Activated naive CD8-positive, alpha-beta T cell (primary cell): ENCODE measurements around the gene APLF.
"Not testable (repeated sequence)": the region's sequence is repeated elsewhere in the genome, so short reads cannot be mapped to it uniquely, and the experiment has no call there.

ENCODE experiments used
- H3K27ac Mint-ChIP-seq: one replicate; pipeline ENCODE4 v1.8.0; 2021; ENCODE audit warnings: mixed read lengths
- H3K27me3 Mint-ChIP-seq: one replicate; pipeline ENCODE4 v1.8.0; 2021; ENCODE audit warnings: mixed read lengths
- H3K36me3 Mint-ChIP-seq: one replicate; pipeline ENCODE4 v1.8.0; 2021; ENCODE audit warnings: mixed read lengths
- H3K4me1 Mint-ChIP-seq: one replicate; pipeline ENCODE4 v1.8.0; 2021; ENCODE audit warnings: low read depth, mixed read lengths
- H3K4me3 Mint-ChIP-seq: one replicate; pipeline ENCODE4 v1.8.0; 2021; ENCODE audit warnings: mild to moderate bottlenecking, mixed read lengths
- H3K9me3 Mint-ChIP-seq: one replicate; pipeline ENCODE4 v1.8.0; 2021; ENCODE audit warnings: low read depth, mixed read lengths

Gene APLF

DNA sequence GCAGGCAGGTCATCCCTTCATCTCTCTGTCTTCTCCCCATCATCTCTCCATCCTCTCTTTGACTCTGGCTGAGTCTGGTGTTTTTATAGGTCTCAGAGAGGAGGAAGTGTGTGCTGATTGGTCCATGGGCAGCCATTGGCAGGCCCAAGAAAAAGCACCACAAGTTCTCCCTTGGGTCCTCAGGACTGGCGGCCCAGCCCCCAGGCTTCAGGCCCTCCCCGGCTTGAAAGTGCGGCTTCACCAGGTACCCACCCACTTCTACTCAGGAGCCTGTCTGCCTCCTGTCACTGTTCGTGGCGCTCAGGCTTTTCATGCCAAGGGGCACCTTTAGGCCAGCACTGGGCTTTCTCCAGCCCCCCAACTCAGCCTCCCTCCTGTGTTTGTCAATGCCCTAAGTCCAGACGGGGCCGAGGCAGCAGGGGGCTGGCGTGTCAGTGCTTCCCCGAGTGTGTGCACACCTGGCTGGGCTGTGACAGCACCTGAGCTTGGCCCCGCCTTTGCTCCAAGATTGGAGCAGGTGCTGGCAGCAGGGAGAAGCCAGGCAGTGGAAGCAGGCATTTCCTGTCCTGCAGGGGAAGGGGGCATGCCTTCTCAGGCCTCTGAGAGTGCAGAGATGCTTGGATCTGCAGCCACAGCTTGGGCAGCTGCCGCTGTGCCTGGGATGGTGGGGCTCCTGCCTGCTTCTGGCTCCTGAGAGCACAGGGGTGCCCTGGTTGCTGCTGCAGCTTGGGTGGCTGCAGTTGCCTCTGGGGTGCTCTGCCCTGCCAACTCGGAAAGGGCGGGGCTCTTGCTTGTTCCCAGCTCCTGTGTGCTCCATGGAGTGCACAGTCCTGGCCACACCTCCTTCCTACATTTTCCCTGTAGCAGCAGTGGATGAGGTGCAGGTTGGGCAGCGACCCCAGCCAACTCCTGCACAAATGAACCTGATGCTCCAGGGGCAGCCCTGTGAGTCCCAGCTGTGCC is 34.4 kb upstream of the APLF start:
- Mint-ChIP-seq H3K36me3 (no peaks in the 10 kb centered on the region), H3K4me1 (no peaks in the 10 kb centered on the region), H3K27me3 (no peaks in the 10 kb centered on the region), H3K9me3 (no peaks in the 10 kb centered on the region), H3K27ac (no peak overlapping the region), H3K4me3 (no peak overlapping the region)

DNA sequence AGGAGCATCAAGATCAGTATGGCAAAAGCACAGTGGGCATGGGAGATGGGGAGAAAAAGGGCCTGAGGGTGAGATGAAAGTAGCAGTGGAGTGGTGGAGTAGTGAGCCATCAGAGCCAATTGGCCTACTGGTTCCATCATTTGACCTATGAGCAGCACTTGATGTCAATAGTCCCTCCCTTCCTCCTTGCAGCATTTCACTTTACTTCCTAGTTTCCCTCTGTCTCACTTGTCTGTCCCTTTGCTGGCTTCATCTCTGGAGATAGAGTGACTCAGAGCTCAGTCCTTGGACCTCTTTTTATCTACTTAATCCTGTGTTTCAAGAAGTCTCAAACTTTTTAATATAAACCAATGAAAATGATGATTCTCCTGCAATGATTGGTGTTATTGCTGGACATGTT is 32.4 kb upstream of the APLF start:
- Mint-ChIP-seq H3K9me3 (no peaks in the 10 kb centered on the region), H3K4me1 (no peaks in the 10 kb centered on the region), H3K36me3 (no peaks in the 10 kb centered on the region), H3K4me3 (no peak overlapping the region), H3K27ac (no peak overlapping the region), H3K27me3 (no peaks in the 10 kb centered on the region)

DNA sequence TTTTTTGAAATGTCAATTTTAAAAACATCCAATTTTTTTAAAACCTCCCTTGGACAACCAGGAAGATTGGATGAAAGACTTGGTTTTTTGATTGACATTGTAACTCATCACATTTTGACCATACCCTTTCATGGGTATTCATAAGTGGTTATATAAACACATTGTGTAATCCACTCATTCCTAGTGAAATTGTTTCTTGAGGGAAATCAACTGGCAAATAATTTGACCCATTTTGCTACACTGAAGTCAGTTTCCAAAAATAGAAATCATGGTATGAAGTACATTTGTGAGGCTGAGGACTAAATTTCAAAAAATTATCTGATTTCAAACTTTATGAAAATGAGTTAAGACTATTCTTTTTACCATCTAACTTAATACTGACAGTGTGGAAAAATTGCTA is 31.8 kb upstream of the APLF start:
- H3K4me3 Mint-ChIP-seq: no peak overlapping the region
- H3K36me3 Mint-ChIP-seq: no peaks in the 10 kb centered on the region
- peaks cover 4% of the 10 kb centered on the region for H3K4me1 Mint-ChIP-seq
- H3K9me3 Mint-ChIP-seq: no peaks in the 10 kb centered on the region
- H3K27me3 Mint-ChIP-seq: no peaks in the 10 kb centered on the region
- H3K27ac Mint-ChIP-seq: no peak overlapping the region

DNA sequence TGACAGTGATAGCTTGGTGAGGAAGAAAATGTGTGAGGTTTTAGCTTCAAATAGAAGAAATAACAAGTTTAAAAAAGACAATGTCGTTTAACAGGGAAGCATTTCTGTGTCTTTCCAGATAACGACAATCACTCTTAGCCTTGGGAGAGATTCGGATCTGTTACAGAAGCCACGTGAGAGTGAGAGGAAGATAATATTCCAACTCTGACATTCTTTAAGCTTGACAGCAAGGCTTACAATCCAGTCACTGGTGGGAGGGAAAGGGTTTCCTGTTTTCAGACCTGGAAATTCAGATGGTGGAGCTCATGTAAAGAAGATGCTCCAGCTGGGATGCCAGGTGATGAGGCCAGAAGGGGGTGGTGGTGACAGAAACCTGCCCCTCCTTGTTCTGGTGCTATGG is 31.1 kb upstream of the APLF start:
- H3K27ac Mint-ChIP-seq: no peak overlapping the region
- H3K36me3 Mint-ChIP-seq: no peaks in the 10 kb centered on the region
- peaks cover 10% of the 10 kb centered on the region for H3K4me1 Mint-ChIP-seq
- no peak overlapping the region for H3K4me3 Mint-ChIP-seq
- H3K27me3 Mint-ChIP-seq: no peaks in the 10 kb centered on the region
- H3K9me3 Mint-ChIP-seq: no peaks in the 10 kb centered on the region

DNA sequence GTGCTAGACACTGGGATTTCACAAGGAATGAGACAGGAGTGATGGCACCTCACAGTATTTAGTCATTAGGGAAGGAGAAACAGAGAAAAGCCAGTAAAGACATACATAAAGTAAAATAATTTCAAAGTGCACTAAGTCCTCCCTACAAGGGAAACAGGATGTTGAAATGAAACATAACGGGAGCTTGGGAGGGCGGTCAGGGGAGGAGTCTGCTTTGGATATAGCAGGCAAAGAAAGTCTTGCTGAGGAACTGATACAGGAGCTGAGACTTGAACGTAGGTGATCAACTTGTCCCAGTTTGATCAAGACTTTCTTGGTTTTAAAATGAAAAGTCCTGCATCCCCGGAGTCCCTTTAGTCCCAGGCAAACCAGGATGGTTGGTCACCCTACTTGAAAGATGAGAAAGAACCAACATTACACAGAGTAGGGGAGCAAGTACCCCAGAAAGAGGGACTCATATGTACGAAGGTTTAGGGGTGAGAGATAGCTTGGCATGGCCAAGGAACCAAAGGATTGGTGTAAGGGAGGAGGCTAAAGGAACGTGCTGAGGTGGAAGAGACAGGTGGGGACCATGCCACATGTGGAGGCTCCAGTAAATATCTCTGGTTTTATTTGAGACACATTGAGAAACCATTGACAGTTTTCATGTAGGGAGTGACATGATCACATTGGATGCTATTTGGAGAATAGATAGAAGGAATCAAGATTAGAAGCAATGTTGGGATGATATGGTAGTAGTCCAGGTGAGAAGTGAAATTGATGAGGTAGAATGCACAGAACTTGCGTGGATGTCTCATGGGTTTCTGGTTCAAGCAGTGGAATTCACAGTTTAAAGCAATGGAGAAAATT is 28.7 kb upstream of the APLF start:
- no peak overlapping the region for H3K27ac Mint-ChIP-seq

DNA sequence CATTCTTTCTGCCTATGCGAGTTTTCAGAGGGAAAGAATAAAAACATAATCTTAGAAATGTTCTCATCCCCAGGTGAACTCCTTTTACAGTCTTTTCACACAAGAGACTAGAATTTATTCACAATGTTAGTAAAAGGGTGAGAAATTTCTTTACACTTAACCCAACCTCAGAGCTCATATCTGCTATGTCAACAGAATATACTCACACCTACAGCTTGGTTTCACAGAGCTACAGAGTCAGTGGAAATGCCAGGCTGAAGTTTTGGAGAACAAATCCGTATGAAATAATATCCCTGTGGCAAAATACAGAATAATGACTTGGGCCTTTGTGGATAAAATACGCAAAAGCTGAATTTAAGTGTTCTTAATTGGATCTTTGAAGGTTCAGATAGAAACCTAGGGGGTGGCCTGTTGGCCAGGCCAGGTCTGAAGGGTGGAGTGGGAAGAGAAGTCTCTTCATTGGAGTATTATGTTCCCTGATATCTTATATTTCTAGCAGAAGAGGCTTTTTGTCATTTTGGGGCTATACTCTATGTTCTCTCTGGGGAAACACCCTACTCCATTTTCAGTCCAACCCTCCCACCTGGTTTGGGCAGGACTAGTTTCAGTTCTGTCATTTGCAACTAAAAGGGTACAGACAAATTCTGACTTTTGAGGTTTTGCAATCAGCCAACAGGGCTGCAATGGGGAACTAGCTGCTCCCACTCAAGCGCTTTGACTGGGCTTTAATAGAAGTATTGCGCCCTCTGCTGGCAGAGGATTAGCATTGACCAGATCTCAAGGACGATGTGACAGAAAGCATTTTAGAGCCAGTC is 26.0 kb upstream of the APLF start:
- Mint-ChIP-seq H3K27ac (peak overlapping the region; percentile 86), H3K27me3 (no peaks in the 10 kb centered on the region), H3K4me3 (peak overlapping the region; percentile 61), H3K4me1 (peaks cover 14% of the 10 kb centered on the region), H3K9me3 (no peaks in the 10 kb centered on the region), H3K36me3 (no peaks in the 10 kb centered on the region)

More for the DNA sequence above, 28.7 kb upstream of the APLF start:
- no peak overlapping the region for H3K4me3 Mint-ChIP-seq
- no peaks in the 10 kb centered on the region for H3K36me3 Mint-ChIP-seq
- no peaks in the 10 kb centered on the region for H3K9me3 Mint-ChIP-seq
- H3K4me1 Mint-ChIP-seq: peaks cover 14% of the 10 kb centered on the region
- H3K27me3 Mint-ChIP-seq: no peaks in the 10 kb centered on the region

DNA sequence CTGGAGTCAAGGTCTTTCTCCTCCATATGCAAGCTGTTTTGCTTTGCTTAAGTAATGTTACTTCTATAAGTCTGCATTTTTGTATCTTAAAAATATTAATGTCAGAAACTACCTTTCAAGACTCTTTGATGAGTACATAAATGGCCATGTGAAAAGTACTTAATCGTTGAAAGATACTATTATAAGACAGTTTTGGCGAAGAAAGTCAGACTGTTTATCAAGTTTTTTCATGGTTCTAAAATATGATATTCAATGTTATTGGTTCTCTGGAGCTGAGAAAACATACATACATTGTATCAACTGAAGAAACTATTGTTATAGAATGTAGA is 25.4 kb upstream of the APLF start:
- Mint-ChIP-seq H3K36me3 (no peaks in the 10 kb centered on the region), H3K4me1 (peaks cover 14% of the 10 kb centered on the region), H3K4me3 (no peak overlapping the region), H3K27ac (no peak overlapping the region), H3K27me3 (no peaks in the 10 kb centered on the region), H3K9me3 (no peaks in the 10 kb centered on the region)

DNA sequence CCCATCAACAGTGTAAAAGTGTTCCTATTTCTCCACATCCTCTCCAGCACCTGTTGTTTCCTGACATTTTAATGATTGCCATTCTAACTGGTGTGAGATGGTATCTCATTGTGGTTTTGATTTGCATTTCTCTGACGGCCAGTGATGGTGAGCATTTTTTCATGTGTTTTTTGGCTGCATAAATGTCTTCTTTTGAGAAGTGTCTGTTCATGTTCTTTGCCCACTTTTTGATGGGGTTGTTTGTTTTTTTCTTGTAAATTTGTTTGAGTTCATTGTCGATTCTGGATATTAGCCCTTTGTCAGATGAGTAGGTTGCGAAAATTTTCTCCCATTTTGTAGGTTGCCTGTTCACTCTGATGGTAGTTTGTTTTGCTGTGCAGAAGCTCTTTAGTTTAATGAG is 21.0 kb upstream of the APLF start:
- not testable (repeated sequence) for H3K36me3 Mint-ChIP-seq, H3K4me3 Mint-ChIP-seq, H3K27ac Mint-ChIP-seq, H3K27me3 Mint-ChIP-seq, H3K4me1 Mint-ChIP-seq, H3K9me3 Mint-ChIP-seq

DNA sequence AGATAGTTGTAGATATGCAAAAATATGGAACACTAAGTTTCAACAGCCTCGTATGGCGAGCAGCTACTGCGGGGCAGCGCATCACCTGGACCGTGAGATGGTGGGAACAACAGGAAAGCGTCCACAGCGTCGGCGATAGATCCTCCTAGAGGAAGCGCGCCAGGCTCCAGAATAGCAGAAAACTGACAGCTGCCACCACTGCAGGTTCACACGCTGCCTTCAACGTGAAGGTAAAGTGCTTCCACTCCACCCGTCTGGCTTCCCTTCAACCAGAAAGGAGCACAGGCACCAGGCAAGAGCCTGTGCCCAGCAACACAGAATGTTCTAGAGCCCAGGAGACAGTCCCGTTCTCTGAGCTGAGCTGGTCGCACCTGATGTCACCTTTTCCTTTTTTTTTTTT is 20.3 kb upstream of the APLF start:
- H3K4me3 Mint-ChIP-seq: no peak overlapping the region
- peaks cover 2% of the 10 kb centered on the region for H3K4me1 Mint-ChIP-seq
- H3K27ac Mint-ChIP-seq: no peak overlapping the region
- H3K9me3 Mint-ChIP-seq: no peaks in the 10 kb centered on the region
- no peaks in the 10 kb centered on the region for H3K27me3 Mint-ChIP-seq
- H3K36me3 Mint-ChIP-seq: no peaks in the 10 kb centered on the region

DNA sequence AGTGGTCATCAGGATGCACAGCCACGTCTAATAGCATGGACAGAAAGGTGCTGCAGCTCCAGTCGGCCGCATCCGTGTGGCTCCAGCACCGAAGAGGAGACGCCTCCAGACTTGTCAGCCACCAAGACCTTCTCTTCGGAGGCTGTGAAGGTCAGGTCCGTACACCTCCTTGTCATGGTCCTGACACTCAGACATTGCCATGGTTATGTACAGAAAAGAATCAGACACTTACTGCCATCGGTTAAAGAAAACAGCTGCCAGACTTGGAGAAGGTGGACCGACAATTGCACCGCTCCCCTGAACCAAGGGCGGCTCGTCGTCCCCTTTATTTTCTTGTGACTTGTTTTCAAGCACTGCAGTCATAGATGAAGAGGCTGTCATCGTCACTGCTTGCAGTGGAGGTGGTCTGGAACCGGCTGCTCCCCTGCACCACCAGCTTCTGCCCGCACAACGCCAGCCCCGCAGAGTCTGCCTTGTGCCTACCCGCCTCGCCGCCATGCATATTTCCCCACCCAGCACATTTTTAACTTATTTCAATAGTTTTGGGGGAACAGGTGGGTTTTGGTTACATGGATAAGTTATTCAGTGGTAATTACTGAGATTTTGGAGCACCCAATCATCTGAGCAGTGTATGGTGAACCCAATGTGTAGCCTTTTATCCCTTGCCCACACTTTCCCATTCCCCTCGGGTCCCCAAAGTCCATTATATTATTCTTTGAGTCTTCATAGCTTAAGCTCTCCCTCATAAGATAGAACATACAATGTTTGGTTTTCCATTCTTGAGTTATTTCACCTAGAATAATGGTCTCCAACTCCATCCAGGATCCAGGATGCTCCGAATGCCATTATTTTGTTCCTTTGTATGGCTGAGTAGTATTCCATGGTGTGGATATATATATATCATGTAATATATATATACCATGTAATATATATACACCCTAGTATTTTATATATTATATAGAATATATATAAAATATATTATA is 18.4 kb upstream of the APLF start:
- Mint-ChIP-seq H3K27ac (no peak overlapping the region), H3K9me3 (no peaks in the 10 kb centered on the region), H3K4me1 (peaks cover 19% of the 10 kb centered on the region), H3K36me3 (no peaks in the 10 kb centered on the region), H3K4me3 (no peak overlapping the region), H3K27me3 (no peaks in the 10 kb centered on the region)

DNA sequence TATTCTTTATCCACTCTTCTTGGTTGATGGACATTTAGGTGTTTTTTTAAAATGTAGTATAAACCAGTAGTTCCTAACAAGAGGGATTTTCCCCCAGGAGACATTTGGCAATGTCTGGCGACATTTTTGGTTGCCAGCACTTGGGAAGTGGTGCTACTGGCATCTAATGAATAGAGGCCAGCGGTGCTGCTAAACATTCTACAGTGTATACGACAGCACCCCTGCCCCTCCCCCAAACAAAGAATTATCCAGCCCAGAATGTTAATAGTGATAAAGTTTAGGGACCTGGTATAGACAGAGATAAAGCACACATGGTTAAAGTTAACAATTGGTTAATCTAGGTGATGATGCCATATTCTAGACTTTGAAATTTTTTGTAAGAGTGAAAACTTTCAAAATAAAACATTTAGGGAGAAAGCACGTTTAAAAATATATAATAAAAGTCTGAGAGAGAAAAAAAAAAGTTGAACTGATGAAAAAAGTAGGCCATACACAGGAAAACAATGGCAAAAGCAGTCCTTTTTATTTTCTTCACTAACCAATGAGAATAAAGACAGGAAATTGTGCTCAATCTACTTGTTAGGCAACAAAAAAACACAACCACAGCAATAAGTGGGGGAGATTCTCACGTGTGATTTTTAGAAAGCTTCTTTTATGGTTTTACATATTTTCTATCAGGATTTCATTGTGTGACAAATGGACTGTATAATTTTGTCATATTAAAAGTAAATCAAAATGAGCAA is 15.1 kb upstream of the APLF start:
- Mint-ChIP-seq H3K4me3 (no peak overlapping the region), H3K27me3 (no peaks in the 10 kb centered on the region), H3K9me3 (no peaks in the 10 kb centered on the region), H3K27ac (no peak overlapping the region), H3K4me1 (peaks cover 20% of the 10 kb centered on the region), H3K36me3 (no peaks in the 10 kb centered on the region)

DNA sequence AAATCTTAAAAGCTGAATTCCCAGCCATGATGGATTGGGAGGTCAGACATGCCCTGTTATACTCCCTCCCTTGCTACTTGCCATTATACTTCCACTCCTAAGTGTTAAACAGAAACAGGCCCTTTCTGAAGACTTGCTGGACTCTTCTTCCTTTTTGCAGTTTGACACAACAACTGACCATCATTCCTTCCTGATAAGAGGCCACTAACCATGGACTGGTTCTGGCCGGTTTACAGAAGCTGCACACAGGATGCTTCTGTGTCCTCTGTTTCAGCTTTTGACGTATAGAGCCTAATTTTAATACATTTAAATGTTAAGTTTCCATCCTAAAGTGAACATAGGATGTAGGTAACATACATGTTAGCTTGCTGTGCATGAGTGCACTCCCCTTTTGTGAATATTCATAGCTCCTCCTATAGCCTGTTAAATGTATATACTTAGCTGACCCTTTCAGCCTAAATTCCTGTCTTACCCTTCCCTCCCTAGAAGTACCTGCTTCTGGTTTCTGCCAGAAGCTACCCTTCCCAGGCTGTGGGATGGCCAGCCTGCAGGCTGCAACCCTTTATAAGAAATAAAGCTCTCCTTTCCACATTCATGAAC is 13.5 kb upstream of the APLF start:
- H3K4me1 Mint-ChIP-seq: peaks cover 20% of the 10 kb centered on the region
- peak overlapping the region; percentile 38 for H3K27ac Mint-ChIP-seq
- H3K27me3 Mint-ChIP-seq: no peaks in the 10 kb centered on the region
- H3K9me3 Mint-ChIP-seq: no peaks in the 10 kb centered on the region
- no peaks in the 10 kb centered on the region for H3K36me3 Mint-ChIP-seq
- no peak overlapping the region for H3K4me3 Mint-ChIP-seq

DNA sequence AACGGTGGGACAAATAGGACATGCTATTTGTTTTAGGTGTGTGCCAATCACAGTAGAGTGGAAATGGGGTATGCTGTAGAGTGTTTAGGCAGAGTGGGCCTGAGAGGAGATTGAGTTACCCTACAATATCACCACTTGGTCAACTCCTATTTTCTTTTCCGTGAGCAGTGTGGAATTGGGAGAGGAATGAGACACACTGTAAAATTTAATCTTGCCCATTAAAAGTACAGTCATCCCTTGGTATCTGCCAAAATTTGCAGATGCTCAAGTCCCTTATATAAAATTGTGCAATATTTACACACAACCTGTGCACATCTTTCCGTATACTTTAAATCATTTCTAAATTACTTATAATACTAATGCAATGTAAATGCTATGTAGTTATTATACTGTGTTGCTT is 12.7 kb upstream of the APLF start:
- Mint-ChIP-seq H3K9me3 (no peaks in the 10 kb centered on the region), H3K36me3 (no peaks in the 10 kb centered on the region), H3K27ac (no peak overlapping the region), H3K4me3 (no peak overlapping the region), H3K4me1 (peaks cover 20% of the 10 kb centered on the region), H3K27me3 (no peaks in the 10 kb centered on the region)
